GM20431 (cell line): Measurements from ENCODE around the gene ZFAND3.

ENCODE experiments used
- in situ Hi-C: fragments of 300-500 bp; cut with MseI, MboI; formaldehyde crosslinking; loops from one replicate; pipeline ENCODE4 v1.15.0; 2020; ENCODE audit warnings: low sequenced_read_pairs; ENCODE audit not compliant: unreplicated experiment

The ZFAND3 gene

DNA sequence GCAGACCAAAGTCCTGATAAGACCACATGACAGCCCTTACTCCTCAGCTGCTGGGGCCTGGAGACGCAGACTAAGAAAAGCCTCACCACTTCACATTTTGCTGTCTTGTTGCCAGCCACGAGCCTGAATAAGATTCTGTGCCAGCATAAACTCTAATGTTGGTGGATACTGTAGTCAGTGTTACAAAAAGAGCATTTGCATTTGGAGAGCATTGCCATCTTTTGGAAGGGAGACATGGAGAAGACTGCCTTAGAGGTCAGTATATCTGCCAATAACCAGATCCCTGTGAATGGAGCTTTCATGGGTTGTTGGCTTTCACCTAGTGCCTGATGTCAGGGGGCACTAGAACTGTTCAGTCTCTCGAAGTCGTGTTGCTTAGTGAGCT is 315.2 kb downstream of the ZFAND3 start:
- in situ Hi-C loops = no loop called here

DNA sequence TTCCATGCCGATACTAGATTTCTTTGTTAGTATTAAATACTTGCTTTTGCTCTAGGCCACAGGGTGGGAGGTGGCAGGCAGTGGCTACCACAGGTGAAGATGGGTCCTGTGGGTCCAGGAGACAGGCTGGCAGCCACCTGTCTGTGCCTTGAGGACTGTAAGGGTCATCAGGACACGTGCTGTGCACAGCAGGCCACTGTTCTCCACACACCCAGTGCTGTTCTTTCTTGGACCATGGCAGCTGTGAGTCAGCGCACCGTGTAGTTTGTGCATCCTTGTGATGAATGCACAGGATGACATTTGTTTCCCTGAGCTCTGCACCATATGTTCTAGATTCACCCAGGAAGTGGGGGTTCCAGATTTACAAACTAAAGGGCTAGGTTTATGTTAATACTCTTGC is 317.0 kb downstream of the ZFAND3 start:
- in situ Hi-C loops = no loop called here

DNA sequence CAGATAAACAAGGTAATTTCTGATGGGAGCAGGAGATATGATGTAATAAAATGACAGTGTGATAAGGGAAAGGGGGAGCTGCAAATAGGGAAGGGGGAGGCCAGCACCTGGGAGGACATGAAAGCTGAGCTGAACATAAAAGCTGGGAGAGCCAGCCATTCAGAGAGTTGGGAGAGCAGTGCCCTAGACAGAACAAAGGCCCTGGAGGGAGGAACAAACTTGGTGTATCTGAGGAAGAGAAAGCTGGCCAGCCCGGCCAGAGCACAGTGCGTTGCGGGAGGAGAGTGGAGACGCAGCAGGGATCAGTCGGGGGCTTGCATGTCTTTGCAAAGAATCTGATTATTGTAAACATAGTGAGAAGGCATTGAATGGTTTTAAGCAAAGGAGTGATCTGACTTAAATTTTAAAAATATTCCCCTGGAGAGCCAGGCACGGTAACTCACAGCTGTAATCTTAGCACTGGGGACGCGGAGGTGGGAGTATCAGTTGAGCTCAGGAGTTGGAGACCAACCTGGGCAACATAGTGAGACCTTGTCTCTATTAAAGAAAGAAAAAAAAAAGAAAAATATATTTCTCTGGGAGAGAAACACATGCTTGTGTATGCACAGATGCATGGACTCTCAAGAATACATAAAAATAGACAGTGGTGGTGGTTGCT is 318.2 kb downstream of the ZFAND3 start:
- in situ Hi-C loops = no loop called here

DNA sequence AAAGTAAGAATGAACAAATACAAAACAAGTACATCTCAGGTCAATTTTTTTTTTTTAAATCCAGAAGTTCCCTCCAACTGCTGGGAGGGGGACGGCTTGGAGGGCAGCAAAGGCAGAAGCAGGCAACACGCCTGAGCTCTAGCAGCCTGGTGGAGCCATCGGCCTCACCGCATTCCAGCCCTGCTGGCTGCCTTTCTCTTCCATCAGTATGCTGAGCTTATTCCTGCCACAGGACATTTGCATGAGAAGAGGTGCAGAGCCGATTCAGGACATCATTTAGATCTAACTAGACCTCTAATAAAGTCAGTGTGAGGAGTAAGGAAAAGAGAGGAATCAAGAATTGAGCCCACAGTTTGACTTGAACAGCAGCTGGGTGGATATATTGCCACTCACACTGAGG is 318.8 kb downstream of the ZFAND3 start:
- in situ Hi-C loops = no loop called here

DNA sequence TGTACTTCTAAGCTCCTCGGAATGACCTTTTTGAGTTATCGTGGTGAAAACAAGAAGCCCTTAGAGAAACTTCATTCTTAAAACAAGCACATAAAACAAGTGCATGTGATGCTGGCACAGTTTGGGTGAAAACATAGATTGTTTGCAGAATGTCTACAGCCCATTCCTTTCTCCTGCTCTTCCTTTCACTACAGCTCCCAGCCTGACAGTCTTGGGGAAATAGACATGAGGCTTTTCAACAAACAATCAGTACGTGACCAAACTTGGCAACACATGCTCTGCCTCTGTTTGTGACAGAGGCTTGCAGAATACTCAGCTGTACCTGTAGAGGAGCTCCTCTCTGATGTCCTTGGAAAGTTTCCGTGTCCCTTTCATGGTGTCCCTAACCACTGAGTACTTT is 321.6 kb downstream of the ZFAND3 start:
- in situ Hi-C loops = no loop called here

DNA sequence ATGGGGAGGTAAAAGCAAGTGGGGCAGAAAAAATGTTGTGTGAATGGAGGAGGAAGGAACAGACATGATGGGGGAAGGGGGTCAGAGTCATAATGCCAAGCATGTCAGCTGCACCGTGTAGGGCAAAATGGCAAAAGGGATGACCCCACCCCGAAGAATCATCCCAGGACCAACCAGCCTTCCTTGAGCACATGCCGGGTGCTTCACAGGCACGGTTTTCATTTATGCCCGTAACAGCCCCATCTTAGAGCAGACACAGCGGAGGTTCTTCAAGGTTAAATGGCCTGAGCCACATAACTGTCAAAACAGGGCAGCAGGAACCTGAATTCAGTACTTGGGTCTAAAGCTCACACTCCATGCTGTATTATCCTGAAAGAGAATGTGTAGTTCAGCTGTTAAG is 322.2 kb downstream of the ZFAND3 start:
- in situ Hi-C loops = no loop called here

DNA sequence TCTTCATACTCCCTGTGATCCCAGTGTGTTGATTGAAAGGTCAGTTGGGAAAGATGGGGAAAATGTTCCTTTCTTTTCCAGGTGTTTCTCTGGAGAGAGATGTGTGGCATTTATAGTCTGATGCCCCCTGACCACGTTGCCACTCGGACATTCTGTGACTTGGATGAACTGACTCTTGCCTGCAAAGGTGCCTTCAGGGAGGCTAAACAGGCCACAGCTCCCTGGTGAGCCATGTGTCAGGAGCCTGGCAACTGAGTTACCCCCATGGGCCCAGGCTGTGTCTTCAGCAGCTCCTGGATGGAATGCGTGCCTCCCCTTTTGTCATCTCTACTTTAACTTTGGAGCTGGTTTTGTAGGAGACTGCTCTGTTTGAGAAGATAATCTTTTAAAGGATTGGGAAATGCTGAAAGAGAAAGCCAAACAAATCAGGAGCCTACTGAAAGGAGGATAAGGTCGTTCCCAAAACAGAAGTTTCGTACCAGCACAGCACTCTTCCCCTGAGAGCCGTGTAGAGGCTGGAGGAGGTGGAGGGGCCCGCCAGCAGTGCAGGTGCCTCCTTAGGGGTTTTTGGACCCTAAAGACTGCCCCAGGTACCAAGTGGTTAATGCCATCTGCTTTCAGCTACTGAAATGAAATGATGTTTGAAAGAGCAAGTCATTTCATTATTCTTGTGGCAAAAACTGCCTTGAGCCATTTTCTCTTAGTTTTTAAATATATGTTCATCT is 322.8 kb downstream of the ZFAND3 start:
- in situ Hi-C loops = no loop called here

DNA sequence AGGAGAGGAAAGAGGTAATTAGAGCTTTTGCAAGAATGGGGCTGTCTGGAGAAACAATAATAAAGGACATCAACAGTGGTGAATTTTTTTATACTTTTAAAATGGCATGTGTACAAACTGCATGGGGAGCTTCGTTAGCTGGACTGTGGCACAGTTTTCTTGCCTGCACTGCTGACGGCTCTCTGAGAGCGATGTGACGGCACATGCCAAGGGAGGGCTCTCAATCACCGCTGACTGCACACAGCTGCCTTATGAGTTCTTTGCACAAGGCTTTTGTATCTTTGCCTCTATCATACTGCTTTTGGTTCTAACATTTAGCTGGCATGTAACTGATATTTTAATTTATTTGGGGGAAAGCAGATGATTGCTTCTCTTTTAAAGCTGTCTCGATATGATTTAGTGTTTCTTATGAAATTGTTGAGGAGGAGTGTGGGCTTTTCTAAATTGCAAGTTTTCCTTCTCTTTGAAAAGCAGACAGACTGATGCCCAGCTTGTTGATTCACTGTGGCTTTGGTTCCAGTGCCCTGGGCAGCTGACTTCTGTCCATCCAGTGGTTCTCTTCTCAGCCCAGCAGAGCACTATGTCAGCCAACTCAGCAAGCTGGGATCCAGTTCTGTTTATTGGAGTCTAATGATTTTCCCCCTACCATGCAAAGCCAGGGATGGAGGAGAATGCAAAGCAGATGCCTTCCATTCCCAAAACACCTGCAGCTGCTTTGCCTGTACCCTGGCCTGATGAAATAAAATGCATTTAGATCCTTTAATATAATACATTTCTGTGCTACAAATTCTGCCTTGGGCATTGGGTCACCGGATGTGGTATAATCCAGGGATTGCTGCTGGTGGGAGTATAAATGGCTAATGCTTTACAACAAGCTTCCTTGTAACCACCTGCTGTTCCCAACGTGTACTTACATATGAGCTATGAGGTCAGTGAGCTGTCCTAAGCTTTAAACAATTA is 323.9 kb downstream of the ZFAND3 start:
- in situ Hi-C loops = no loop called here

DNA sequence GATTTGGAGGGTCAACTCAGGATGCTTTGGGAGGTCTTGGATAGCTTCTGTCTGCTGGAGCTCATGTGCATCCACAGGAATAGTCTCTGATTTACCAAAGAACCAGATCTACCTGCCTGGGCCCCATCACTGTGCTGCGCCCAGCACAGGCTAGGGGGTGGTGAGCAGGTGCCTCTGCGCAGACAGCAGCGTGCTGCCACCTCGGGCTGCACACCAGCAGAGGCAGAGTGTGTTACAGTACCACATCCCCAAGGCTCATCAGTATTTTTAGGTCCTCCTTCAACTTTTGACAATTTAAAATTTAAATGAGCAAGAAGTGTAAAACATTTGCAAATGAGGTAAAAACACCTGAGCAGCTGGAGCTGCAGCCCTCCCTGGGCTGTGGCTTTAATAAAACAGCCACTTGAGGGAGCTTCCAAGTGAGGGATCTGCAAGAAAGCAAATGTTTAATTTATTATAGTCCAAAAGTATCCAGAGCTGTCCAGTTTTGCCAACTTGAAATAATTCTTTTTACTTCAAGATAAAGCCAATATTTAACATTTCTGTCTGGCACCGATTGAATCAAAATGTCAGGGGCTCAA is 324.9 kb downstream of the ZFAND3 start:
- in situ Hi-C loops = no loop called here

DNA sequence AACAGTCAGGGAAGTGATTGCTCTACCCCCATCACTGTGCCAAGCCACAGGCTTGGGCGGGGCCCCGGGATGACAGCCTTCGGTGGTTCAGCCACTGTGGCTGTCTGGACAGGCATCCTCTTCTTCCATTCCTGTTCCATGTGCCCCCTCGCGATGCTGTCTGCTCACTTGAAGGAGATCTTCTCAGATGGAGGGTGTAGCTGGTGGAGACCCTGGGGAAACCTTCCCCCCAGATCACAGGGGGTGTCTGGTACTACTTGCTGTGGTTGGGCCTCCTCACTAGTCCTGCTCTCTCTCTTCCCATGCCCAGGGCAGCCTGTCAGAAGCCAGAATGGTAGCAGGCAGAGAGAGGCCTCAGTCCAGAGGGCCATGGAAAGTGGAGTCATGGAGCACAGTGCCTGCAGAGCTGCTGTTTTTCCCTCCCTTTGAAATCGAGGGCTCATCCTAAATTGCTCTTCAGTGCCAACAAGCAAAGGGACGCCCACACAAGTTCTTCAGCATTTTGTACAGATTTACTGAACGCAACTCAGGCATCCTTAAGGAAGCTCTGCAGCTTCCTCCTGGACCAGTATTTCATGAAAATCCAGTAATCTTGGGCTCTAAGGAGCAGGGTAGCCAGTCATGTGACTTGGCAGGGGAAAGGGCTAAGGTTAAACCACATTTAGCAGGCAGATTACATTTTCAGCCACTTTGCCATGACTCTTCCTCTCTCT is 326.6 kb downstream of the ZFAND3 start:
- in situ Hi-C loops = no loop called here

DNA sequence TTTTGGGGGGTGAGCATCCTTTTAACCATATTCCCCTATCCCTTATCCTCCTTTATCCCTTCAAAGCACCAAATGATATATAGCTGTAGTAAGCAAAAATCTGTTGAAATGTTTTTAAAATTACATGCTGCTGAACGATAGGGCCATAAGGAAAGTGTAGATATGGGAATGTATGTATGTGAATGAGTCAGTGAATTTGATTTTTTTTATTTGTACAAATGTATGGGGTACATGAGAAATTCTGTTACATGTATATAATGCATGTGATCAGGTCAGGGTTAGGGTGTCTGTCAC is 327.2 kb downstream of the ZFAND3 start:
- in situ Hi-C loops = no loop called here

DNA sequence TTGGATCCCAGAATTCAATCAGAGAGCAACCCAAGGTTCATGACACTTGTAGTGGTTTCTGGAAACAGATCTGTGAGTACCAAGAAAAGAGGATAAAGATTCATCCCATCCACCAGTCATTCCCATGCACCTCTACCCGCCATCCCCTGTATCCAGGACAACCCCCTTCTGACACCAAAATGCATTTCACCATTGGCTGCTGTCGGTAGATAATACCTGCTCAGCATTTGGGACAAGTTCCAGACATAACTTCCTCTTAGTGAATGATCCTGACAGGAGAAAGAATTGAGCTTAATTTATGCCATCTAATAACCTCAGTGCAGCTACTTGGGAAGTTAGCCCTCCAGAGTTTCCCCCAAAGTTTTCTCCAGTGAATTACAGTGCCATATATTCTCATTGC is 329.1 kb downstream of the ZFAND3 start:
- in situ Hi-C loops = no loop called here

DNA sequence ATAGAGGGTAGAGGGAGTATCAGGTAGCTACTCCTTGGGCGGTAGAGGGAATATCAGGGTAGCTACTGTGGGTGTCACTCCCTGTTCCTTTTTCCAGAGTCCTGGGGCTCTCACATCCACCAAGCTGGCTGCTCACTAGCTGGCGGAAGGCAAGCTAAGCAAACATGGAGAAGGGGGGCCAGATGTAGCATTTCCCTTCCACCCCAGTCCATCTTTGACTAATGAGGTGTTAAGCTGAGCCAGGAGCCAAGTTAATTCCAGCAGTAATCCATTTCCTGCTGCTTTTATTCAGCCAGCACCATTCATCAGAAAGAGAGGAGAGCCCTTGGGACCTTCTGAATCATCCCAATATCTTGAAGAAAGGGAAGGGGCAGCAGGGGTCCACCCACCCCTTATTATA is 330.0 kb downstream of the ZFAND3 start:
- in situ Hi-C loops = no loop called here

DNA sequence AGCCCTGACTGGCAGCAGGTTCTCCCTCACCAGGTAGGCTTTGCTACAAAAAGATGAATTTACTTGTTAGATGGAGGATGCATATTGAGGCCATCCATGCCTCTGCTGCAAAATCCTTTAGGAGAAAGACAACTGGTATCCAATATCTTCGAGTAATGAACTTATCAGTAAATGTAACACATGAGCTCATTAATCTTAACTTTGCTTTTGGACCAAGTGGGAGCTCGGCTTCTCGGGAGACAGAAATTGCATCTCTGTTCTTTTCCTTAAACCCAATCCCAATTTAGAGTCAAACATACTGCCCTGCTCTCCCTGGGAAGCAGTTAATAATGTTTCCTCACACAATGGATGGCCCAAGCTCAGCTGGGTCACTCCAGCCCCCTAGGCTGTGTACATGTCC is 330.5 kb downstream of the ZFAND3 start:
- in situ Hi-C loops = no loop called here

DNA sequence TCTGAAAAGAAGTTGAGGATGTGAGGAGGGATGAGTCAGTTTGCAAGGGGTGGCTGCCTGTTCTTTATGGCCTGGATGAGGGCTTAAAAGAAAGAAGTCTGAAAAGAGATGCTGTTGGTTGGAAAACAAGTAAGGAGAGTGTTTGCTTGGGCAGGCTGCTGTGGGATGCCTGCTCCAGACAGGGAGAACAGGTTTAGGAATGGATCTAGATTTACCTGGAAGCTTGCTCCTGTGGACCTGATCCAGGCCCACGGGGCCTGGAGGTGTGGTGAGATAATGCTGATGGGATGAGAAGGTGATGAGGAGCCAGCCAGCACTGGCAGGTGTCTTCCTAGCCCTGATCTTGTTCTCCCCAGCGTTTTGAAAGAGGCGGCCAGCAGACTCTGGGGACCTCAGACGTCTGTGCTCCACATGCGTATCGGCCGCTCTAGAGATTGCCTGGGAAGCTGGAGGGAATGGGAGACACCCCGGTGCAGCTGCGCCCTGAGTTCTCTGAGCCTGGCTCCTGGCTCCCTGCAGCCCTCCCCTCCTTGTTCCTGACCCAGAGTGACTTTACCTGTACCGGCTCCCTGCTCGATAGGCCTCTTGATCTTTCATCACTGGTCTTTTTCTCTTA is 331.3 kb downstream of the ZFAND3 start:
- in situ Hi-C loops = no loop called here

DNA sequence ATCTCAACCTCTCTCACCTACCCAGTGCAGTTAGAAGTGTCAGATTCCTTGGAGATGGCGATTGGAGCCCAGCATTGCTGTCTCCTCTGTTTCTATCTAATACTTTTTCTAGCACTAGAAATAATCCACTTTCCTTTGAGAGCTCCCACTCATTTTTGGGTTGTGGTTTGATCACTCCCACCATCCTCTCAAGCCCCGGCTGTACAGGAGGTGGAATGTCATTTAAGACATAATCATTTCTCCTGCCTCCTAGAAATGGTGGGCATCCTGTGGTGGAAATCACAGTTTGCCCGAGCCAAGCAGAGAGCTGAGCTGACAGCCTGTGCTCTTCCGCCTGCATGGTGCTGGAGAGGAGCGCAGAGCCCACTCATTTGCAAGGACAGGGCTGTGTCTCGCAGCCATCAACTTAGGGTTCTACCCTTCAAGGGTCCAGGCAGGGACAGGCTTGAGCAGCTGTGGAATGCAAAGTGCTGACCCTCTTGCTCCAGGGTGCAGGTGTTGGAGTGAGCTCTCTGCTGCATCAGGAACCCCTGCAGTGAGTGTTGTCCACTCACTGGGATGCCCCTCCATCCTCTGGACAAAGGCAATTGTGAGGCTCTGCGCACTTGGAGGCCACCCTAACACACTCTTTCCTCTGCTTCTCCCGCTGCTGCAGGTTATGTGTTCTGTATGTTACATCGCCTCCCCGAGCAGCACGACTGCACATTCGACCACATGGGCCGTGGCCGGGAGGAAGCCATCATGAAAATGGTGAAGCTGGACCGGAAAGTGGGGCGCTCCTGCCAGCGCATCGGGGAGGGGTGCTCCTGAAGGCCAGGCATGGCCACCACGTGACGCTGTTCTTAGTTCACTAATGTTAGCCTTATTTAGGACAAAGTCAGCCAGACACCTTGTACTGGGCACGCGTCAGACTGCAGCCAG is 332.3 kb downstream of the ZFAND3 start:
- in situ Hi-C loops = no loop called here

DNA sequence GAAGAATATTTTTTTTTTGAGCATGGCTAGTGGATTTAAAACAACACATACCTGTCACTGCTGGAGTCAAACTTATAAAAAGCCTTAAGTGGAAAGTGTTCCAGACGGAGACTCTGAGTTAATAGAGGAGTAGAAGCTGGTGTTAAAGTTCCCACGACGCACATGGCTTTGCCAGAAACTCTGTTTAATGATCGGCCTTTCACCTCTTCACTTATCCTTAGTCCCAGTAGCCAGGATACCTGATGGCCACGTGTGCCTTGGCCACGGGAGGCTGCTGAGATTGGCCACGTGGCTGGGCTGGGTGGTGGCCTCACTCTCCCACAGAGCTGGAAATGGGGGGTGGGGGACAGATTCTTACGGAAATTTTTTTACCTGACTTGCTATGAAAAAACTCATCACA is 333.1 kb downstream of the ZFAND3 start:
- in situ Hi-C loops = no loop called here

DNA sequence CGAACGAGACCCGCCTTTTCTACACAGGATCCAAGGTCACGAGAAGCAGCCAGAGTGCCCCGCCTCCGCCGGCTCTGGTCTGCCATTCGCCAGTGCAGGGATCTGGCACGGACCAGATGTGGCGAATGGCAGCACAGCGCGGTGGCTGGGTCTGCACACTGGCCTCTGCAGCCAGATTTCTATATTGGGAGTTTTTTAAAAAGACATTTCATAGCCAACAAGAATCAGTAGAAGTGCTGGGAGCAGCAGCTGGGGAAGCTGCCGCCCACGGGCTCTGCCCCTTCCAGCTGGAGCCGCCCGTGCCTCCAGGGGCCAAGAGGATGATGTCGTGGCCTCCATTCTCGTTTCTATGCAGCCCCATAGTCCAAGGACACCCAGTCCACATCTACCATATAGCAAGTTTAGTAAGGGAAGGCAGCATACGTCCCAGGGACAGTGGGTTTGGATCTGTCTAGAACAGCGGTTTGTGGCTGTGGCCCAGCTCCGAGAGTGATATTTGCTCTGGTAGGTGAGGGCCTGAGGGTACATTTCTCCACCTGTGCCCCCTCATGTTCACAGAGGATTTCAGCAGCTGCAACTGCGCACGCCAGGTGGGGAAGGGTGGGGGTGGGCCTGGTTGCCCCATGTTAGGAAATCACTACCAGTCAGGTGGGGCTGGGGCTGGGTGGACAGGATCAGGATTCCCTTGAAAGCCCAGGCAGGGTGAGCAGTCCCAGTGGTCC is 333.7 kb downstream of the ZFAND3 start:
- in situ Hi-C loops = no loop called here
